IPS-NIHi7 (cell line): Measurements from ENCODE around the gene CACNA1E.

Experiments used
- DNase-seq: peaks from one replicate; pipeline ENCODE4 v3.0.0; 2012; ENCODE audit warnings: mixed read lengths; ENCODE audit errors: extremely low spot score

The CACNA1E gene

DNA sequence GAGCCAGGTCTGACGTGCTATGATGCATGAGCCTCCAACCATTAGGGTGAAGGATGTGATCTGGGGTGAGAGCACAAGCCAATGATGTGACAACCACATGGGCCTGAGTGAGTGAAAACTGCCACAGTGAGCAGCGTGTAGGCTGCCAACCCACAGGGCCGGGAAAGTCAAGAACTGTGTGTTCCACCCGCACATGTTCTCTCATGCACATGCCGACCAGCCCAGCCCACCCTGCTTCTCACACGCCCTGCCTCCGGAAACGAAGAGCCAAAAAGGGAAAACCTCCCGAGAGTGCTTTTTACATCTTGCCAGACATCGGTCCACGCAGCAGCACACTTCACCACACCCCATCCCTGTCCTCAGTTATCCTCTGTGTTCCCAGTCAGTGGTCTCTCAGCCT is 197.0 kb downstream of the CACNA1E start:
- no peak for DNase-seq

DNA sequence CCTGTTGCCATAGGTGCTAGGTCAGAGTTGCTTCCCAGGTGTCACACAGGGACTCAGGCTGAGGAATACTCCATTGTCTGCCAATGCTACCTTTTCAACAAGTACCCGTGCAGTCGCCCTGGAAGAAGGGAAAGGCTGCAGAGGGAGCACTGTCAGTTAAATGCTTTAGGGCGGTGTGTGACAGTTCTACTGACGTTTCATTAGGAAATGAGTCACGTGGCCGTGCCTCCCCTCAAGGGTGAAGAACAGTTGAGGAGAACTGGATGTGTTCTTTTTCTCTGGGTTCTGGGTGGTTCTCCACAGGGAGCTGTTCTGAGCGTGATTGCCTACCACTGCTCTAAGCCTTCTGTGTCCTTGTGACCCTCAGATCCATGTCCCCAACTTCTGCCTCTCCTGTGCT is 197.6 kb downstream of the CACNA1E start:
- DNase-seq = no peak

DNA sequence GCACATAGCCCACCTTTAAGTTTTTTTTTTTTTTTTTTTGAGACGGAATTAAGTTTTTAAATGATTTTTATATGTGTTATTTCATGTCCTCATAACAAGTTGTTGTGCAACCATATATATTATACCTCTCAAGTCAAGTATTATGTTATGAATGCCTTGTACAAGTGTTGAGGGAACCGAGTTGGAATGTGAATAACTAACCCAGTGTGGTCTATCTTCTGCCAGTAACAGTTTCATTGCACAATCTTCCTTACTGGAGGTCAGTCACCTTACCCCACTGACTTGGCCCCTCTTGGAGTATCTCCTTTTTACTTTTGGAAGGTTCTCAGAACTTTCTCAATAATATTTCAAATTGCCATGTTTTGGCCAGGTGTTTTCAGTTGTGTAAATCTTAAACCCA is 201.9 kb downstream of the CACNA1E start:
- no peak for DNase-seq

DNA sequence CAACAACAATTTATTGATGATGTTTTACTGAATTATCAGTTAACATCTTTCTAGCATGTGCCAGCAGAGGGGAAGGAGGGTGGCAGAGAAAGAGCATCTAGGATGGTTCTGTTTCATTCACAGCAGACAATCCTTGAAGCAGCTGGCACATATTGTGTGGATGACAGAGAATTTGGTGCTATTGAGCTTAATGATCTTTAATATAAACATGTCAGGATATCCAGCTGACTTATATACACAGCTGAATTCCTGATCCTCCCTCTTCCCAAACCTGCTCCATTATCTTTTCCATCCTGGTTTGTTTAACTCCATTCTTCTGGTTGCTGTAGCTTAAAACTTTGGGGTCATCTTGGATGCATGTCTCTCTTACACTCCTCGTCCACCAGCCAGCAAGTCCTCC is 218.6 kb downstream of the CACNA1E start:
- no peak for DNase-seq

- no peak for DNase-seq
Observed at GRCh38 chr1:181704546-181704945, 221.2 kb downstream of the CACNA1E start.

GRCh38 chr1:181711820-181712219 is 228.5 kb downstream of the CACNA1E start:
- no peak for DNase-seq

- DNase-seq = no peak
Observed at GRCh38 chr1:181712711-181713110, 229.4 kb downstream of the CACNA1E start.

DNA sequence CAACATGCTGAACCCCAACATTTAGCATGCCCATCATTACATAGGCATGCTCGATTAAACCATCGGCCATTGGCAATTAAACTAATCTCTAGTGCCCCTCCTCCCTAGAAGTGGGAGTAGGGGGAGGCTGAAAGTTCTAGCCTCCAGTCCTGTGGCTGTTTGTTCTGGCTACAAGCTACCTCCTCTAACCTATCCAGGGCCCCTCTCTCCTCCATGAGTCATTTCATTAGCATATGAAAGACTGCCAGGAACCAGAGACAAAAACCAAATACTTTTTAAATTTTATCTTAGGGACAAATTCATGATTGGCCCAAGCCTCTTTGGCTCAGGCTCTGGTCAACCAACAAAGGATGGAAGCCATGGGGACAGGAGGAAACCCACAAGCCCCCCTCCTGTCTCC is 231.1 kb downstream of the CACNA1E start:
- DNase-seq = peak; percentile 62

DNA sequence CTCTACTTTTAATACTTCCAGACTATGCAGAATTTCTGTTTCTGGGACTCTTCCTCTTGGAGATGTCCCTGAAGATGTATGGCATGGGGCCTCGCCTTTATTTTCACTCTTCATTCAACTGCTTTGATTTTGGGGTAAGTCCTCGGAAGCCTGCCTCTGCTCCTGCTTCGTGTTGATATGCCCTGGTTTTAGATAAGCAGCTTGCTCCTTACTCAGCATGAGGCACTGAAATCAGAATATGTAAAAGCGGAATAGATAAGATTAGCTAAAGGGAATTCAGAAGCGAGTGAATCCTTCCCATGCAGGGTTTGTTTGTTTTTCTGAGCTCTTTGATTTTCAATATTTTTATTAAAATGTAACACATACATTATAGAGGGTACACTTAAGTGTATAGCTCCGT is 234.7 kb downstream of the CACNA1E start:
- DNase-seq = no peak

GRCh38 chr1:181726320-181727012 is 243.1 kb downstream of the CACNA1E start:
- no peak for DNase-seq

DNA sequence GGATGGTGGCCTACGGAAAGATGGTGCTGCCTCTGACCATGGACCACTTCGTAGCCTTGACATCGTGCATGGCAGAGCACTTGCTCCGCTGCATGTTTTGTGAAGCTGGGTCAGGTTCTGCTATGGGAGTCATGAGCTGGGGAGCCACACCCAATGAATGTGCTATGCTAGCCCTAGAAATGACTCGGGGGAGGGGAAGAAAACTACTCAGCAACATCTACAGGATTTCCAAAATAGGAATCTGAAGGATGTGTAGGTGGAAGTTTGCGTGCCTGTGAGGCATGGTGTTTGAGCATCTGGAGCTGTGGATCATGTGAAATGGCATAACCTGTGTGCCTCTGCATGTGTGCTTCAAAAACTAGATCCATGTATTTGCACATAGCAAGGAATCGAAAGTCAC is 247.3 kb downstream of the CACNA1E start:
- DNase-seq = no peak

DNA sequence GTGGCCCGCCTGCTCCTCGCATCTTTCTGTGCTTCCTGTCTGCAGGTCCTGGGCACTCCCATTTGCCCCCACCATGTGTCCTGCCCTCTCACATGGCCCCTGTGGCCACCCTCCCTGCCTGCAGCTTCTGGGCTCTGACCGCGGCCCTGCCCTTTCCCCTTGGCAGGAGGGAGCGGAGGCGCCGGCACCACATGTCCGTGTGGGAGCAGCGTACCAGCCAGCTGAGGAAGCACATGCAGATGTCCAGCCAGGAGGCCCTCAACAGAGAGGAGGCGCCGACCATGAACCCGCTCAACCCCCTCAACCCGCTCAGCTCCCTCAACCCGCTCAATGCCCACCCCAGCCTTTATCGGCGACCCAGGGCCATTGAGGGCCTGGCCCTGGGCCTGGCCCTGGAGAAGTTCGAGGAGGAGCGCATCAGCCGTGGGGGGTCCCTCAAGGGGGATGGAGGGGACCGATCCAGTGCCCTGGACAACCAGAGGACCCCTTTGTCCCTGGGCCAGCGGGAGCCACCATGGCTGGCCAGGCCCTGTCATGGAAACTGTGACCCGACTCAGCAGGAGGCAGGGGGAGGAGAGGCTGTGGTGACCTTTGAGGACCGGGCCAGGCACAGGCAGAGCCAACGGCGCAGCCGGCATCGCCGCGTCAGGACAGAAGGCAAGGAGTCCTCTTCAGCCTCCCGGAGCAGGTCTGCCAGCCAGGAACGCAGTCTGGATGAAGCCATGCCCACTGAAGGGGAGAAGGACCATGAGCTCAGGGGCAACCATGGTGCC is 249.1 kb downstream of the CACNA1E start:
- no peak for DNase-seq

DNA sequence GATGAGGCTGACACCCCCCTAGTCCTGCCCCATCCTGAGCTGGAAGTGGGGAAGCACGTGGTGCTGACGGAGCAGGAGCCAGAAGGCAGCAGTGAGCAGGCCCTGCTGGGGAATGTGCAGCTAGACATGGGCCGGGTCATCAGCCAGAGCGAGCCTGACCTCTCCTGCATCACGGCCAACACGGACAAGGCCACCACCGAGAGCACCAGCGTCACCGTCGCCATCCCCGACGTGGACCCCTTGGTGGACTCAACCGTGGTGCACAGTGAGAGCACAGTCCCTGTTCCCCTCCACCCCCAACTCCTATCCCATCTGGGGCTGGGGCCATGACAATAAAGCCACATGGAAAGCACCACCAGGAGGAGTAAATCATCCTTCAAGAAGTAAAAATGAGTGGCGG is 250.2 kb downstream of the CACNA1E start:
- no peak for DNase-seq

DNA sequence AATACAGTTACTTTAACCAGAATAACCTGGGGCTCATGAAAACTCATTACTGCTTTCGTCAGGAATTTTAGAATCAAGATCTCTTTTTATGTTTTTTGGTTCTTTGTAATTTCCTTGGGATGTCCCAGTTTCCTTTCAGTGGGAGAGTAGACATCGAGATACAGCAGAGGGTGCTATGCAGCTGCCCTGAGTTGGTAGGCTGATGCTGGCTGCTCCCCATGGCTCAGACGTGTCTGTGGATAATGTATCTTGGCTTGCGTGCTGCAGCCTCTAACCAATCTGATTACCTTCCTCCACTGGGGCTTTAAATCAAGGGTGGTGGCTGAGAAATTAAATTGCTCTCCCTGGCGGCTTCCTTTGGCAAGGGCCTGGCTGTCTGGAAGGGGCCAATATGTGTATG is 253.7 kb downstream of the CACNA1E start:
- peak; percentile 72 for DNase-seq

DNA sequence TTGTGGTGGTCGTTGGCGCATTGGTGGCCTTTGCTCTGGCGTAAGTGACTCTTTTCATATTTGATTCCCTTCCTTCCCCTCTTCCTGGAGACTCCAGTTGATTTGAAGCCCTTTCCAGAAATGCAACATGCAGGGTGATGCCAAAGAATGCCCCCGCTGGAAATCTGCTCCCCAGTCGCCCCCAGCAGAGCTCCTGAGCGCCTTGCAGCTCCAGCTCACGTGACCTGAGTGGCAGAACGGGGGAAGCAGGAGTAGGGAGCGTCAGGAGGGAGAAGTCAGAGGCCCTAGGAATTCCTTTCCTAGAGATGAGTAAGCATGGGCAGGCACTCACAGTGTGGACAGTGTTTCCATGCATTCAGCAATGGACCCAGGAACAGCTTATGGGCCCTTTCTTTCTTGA is 255.9 kb downstream of the CACNA1E start:
- DNase-seq = no peak

- no peak for DNase-seq
Observed at GRCh38 chr1:181742426-181742825, 259.1 kb downstream of the CACNA1E start.

GRCh38 chr1:181743878-181744312 is 260.6 kb downstream of the CACNA1E start:
- DNase-seq = no peak

DNA sequence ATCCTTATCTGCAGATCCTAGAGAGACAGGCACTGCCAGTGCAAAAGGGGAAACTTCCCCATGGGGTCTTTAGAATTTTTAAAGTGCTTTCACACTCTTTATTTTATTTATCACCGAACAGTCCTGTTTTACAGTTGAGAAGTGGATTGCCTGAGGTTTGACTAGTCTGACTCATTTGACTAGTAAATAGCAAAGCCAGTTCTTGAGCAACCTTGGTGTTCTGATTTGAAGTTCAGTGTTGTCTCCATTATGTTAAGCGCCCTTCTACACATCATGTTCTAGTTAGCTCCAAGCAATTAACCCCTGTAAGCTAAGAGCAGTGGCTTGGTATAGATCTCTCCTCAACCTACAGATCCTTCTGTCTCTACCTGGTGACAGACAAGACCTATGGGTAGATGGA is 262.9 kb downstream of the CACNA1E start:
- DNase-seq = no peak

- DNase-seq = no peak
Observed at GRCh38 chr1:181748013-181748412, 264.7 kb downstream of the CACNA1E start.

GRCh38 chr1:181754103-181754502 is 270.8 kb downstream of the CACNA1E start:
- DNase-seq = no peak

DNA sequence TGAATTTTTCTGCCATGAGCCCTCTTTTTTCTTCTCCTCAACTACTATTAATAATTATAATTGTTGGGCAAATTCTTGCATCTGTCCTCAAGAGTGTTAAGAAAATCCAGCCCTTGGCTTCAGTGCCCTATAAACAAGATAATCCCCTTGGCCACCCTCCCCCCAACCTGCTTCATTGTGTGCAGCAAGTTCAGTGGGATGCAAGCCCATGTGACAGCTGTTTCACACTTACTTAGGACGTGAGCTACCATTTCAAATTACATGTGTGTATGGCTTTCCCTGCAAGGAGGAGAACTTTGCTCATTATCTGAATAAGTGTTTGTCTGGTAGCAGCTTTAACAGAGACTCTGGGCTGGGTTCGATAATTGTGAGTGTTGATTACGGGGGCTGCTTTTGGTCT is 276.2 kb downstream of the CACNA1E start:
- no peak for DNase-seq

DNA sequence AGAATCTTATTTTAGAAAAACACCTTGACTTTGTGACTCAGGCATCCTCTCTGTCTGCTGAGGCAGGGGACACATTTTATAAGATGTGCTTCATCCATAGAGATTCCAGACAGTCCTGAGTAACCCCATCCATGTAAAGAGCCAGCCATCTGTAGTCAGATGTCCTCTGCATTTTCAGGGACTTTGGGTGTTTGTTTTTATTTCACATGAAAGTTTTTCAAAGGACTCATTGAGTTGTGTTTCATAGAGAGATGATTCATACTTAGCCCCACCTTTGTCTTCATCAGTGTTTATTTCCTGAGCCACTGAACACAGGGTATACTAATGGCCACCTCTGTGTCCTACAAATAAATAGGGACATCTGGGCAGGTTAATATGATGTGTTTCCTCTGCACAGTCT is 280.4 kb downstream of the CACNA1E start:
- no peak for DNase-seq

GRCh38 chr1:181765451-181766026 is 282.2 kb downstream of the CACNA1E start:
- DNase-seq = no peak
